ENCODE measurements around the gene APOB.
"Not testable (repeated sequence)": the region's sequence is repeated elsewhere in the genome, so short reads cannot be mapped to it uniquely, and the experiment has no call there.

The APOB gene

GRCh38 chr2:21034156-21034971 is 9.5 kb downstream of the APOB start:
- H3K4me3 ChIP-seq (ENCODE audit: low read depth, low read length), result no peak overlapping the region
- DNase-seq (ENCODE audit: low read depth), result no peak

GRCh38 chr2:21033237-21034155 is 10.4 kb downstream of the APOB start:
- no peak for DNase-seq (ENCODE audit: low read depth)
- H3K4me3 ChIP-seq (ENCODE audit: low read depth, low read length), result no peak overlapping the region

GRCh38 chr2:21032338-21033236 is 11.3 kb downstream of the APOB start:
- DNase-seq (ENCODE audit: low read depth), result no peak
- no peak overlapping the region for H3K4me3 ChIP-seq (ENCODE audit: low read depth, low read length)

GRCh38 chr2:21030983-21031968 is 12.6 kb downstream of the APOB start:
- H3K4me3 ChIP-seq (ENCODE audit: low read depth, low read length), result no peak overlapping the region
- DNase-seq (ENCODE audit: low read depth), result no peak

GRCh38 chr2:21029519-21029918 is 14.4 kb downstream of the APOB start:
- no peak for DNase-seq (ENCODE audit: low read depth)
- no peak overlapping the region for H3K4me3 ChIP-seq (ENCODE audit: low read depth, low read length)

GRCh38 chr2:21028951-21029350 is 14.9 kb downstream of the APOB start:
- not testable (repeated sequence) for H3K4me3 ChIP-seq (ENCODE audit: low read depth, low read length); DNase-seq (ENCODE audit: low read depth)

- no peak overlapping the region for H3K4me3 ChIP-seq (ENCODE audit: low read depth, low read length)
- DNase-seq (ENCODE audit: low read depth), result no peak
These were observed 15.6 kb downstream of the APOB start for GRCh38 chr2:21028021-21028947.

- DNase-seq (ENCODE audit: low read depth), result no peak
- no peak overlapping the region for H3K4me3 ChIP-seq (ENCODE audit: low read depth, low read length)
These were observed 17.2 kb downstream of the APOB start for GRCh38 chr2:21026479-21027282.

GRCh38 chr2:21025690-21026478 is 18.0 kb downstream of the APOB start:
- H3K4me3 ChIP-seq (ENCODE audit: low read depth, low read length), result no peak overlapping the region
- DNase-seq (ENCODE audit: low read depth), result no peak

GRCh38 chr2:21024722-21025389 is 19.0 kb downstream of the APOB start:
- H3K4me3 ChIP-seq (ENCODE audit: low read depth, low read length), result no peak overlapping the region
- DNase-seq (ENCODE audit: low read depth), result no peak

- no peak for DNase-seq (ENCODE audit: low read depth)
- no peak overlapping the region for H3K4me3 ChIP-seq (ENCODE audit: low read depth, low read length)
These were observed 19.7 kb downstream of the APOB start for GRCh38 chr2:21024198-21024597.

GRCh38 chr2:21023419-21024181 is 20.3 kb downstream of the APOB start:
- DNase-seq (ENCODE audit: low read depth), result no peak
- no peak overlapping the region for H3K4me3 ChIP-seq (ENCODE audit: low read depth, low read length)

GRCh38 chr2:21022792-21023367 is 21.0 kb downstream of the APOB start:
- no peak overlapping the region for H3K4me3 ChIP-seq (ENCODE audit: low read depth, low read length)
- no peak for DNase-seq (ENCODE audit: low read depth)

- no peak for DNase-seq (ENCODE audit: low read depth)
- H3K4me3 ChIP-seq (ENCODE audit: low read depth, low read length), result no peak overlapping the region
These were observed 22.4 kb downstream of the APOB start for GRCh38 chr2:21021430-21021829.
